Ovary (tissue), 3 donors: ENCODE measurements around the gene CRACR2B.

ENCODE experiments used
- EP300 ChIP-seq: sonication (generic); formaldehyde crosslinking; IDR thresholded peaks from one replicate; pipeline ENCODE4 v1.6.1; 2017; ENCODE audit warnings: antibody characterized with exemption
- POLR2A ChIP-seq: fragments of 450-650 bp; IDR thresholded peaks from one replicate; pipeline ENCODE4 v1.6.1; 2017; ENCODE audit warnings: antibody characterized with exemption, mild to moderate bottlenecking, moderate library complexity
- TF ChIP-seq, protein P1 (sequence below), 3 donors: fragments of 450-650 bp in 2 of 3; fragments of 200-600 bp in 1 of 3; IDR thresholded peaks; one replicate each; pipeline versions ENCODE4 v1.5.1 to v1.8.0; 2016 to 2022; ENCODE audit warnings: antibody characterized with exemption in 3 of 3, mild to moderate bottlenecking in 1 of 3
- donor health status: DM: no; HTN: no; CAD: no.

DNA sequence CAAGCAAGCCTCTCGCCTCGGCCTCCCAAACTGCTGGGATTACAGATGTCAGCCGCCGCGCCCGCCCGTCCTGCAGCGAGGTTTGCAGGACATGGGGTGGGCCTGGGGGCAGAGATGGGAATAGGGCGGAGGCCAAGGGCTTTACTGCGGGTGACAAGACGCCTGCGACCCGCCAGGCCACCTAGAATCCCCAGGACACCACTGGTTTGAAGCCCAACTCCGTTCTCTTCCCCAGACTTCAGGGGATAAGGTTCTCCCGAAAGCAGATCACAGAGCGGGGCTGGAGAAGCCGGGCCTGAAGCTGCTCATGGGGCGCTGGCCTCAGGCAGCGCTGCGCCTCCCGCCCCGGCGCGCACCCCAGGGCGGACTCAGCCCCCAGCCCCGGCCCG, 14.3 kb downstream of the CRACR2B start:
- TF ChIP-seq, protein P1, sequence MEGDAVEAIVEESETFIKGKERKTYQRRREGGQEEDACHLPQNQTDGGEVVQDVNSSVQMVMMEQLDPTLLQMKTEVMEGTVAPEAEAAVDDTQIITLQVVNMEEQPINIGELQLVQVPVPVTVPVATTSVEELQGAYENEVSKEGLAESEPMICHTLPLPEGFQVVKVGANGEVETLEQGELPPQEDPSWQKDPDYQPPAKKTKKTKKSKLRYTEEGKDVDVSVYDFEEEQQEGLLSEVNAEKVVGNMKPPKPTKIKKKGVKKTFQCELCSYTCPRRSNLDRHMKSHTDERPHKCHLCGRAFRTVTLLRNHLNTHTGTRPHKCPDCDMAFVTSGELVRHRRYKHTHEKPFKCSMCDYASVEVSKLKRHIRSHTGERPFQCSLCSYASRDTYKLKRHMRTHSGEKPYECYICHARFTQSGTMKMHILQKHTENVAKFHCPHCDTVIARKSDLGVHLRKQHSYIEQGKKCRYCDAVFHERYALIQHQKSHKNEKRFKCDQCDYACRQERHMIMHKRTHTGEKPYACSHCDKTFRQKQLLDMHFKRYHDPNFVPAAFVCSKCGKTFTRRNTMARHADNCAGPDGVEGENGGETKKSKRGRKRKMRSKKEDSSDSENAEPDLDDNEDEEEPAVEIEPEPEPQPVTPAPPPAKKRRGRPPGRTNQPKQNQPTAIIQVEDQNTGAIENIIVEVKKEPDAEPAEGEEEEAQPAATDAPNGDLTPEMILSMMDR (IDR thresholded peaks at IDR 0.05) = no peak
- TF ChIP-seq POLR2A (no peak), EP300 (no peak)
